Breast epithelium (tissue), 3 donors: ENCODE measurements around the gene SP110.

Experiments used
- CTCF ChIP-seq, 3 donors: fragments of 450-650 bp; IDR thresholded peaks; one replicate each; pipeline ENCODE4 v1.5.1; 2016 to 2017; ENCODE audit warnings: antibody characterized with exemption in 3 of 3, mild to moderate bottlenecking in 3 of 3, moderate library complexity in 3 of 3
- POLR2AphosphoS5 ChIP-seq, 3 donors: sonication (generic); formaldehyde crosslinking; IDR thresholded peaks; one replicate each; pipeline ENCODE4 v1.6.1; 2017; ENCODE audit warnings: antibody characterized with exemption in 3 of 3

- TF ChIP-seq CTCF (IDR thresholded peaks at IDR 0.05) = no peak
- no peak for TF ChIP-seq POLR2AphosphoS5 (IDR thresholded peaks at IDR 0.05)
Measured at GRCh38 chr2:230256733-230257332, 37.0 kb upstream of the SP110 start.
